Testis (tissue), 2 donors: ENCODE data around the gene PSMA6.

ENCODE experiments used
- POLR2A ChIP-seq: fragments of 450-650 bp; IDR thresholded peaks from one replicate; pipeline ENCODE4 v1.6.1; 2017; ENCODE audit warnings: antibody characterized with exemption, mild to moderate bottlenecking, moderate library complexity
- TF ChIP-seq, protein P1 (sequence below), 3 experiments: fragments of 450-650 bp in 2 of 3; fragments of 200-600 bp in 1 of 3; sonication (generic) in 1 of 3; IDR thresholded peaks; one replicate each; pipeline ENCODE4 v1.5.1; 2016 to 2019; ENCODE audit warnings: antibody characterized with exemption in 3 of 3, mild to moderate bottlenecking in 2 of 3, moderate library complexity in 1 of 3

DNA sequence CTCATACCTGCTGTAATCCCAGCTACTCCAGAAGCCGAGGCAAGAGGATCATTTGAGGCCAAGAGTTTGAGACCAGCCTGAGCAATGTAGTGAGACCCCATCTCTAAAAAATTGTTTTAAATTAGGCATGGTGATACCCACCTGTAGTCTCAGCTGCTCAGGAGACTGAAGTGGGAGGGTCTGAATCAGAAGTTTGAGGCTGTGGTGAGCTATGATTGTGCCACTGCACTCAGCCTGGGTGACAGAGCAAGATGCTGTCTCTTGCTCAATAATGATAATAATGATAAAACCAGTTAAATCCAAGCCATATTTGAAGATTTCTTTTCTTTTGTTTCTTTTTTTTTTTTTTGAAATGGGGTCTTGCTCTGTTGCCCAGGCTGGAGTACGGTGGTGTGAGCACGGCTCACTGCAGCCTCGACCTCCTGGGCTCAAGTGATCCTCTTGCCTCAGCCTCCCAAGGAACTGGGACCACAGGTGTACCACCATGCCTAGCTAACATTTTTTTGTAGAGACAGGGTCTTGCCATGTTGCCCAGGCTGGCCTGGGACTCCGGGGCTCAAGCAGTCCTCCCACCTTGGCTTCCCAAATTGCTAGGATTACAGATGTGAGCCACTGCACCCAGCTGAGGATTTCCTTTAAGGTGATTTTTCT lies 12.8 kb downstream of the PSMA6 start:
- no peak for TF ChIP-seq POLR2A
- TF ChIP-seq, protein P1, sequence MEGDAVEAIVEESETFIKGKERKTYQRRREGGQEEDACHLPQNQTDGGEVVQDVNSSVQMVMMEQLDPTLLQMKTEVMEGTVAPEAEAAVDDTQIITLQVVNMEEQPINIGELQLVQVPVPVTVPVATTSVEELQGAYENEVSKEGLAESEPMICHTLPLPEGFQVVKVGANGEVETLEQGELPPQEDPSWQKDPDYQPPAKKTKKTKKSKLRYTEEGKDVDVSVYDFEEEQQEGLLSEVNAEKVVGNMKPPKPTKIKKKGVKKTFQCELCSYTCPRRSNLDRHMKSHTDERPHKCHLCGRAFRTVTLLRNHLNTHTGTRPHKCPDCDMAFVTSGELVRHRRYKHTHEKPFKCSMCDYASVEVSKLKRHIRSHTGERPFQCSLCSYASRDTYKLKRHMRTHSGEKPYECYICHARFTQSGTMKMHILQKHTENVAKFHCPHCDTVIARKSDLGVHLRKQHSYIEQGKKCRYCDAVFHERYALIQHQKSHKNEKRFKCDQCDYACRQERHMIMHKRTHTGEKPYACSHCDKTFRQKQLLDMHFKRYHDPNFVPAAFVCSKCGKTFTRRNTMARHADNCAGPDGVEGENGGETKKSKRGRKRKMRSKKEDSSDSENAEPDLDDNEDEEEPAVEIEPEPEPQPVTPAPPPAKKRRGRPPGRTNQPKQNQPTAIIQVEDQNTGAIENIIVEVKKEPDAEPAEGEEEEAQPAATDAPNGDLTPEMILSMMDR (IDR thresholded peaks at IDR 0.05) = no peak
